ENCODE measurements around the gene MITF.

Gene MITF

DNA sequence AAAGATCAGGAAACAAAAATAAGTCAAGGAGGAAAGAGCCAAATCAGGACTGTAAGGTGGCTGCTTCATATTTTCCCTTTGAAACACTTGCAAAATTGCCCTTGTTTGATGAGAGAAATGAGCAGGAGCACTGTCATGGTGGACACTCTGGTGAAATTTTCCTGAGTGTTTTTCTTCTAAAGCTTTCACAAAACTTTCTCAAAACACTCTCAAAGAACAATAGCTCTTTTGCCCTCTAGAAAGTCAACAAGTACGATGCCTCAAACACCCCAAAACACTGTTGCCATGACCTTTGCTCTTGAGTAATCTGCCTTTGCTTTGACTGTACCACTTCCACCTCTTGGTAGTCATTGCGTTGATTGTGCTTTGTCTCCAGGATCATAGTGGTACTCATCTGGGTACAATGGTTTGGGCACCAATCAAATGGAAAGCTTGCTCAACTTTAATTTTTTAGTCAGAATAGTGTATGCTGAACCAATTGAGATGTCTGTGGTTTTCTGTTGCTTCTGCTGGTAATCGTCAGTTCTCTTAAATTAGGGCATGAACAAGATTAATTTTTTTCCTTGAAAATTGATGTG lies 13.2 kb upstream of the MITF start:
- no peak for DNase-seq (ENCODE audit: extremely low read depth in 1 of 2, low read depth in 1 of 2)

DNA sequence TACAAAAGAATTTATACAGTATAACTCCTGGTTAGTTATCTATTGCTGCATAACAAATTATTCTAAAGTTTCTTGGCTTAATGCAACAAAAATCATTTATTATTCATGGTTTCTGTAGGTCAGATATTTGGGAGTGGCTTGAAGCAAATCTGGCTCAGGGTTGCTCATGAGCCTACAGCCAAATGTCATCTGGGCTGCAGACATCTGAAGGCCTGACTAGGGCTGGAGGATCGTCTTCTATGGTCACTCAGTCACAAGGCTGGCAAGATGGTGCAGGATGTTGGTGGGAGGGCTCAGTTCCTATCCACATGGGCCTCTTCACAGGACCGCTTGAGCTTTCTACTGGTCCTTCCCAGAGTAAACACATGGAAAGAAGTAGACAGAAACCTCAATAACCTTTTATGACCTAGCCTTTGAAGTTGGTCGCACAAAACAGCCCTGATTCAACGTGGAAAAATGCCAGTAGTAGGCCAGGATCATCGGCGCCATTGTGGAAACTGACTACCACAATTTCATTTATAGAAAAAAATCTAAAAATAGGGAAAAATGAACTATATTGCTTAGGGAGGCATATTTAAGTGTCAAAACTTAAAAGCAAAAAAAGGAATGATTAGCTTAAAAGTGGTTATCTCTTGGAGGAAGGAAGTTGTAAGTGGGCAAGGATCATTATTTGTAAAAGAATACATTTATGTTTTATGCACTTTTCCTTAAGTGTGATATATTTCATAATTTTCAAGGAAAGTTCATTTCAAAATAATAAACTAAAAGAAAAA lies 9.9 kb upstream of the MITF start:
- no peak for DNase-seq (ENCODE audit: extremely low read depth in 1 of 2, low read depth in 1 of 2)

DNA sequence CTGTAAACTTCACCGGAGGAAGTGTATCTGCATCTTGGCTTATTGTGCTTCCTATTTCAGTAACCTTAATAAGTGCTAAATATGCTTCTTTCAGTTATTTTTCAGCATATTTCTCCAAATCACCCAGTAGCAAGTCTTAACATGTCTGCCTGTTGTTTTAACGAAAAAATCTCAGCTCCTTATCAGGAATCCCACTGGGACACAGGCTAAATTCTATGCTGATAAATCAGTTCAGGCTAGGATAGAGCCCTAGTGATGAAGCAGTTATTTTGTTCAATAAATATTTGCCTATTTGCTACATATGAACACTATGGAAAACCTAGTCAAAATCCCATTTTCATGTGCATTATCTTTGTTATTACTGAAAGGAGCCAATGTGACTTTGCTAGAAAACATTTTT lies 8.2 kb upstream of the MITF start:
- no peak for DNase-seq (ENCODE audit: extremely low read depth in 1 of 2, low read depth in 1 of 2)

DNA sequence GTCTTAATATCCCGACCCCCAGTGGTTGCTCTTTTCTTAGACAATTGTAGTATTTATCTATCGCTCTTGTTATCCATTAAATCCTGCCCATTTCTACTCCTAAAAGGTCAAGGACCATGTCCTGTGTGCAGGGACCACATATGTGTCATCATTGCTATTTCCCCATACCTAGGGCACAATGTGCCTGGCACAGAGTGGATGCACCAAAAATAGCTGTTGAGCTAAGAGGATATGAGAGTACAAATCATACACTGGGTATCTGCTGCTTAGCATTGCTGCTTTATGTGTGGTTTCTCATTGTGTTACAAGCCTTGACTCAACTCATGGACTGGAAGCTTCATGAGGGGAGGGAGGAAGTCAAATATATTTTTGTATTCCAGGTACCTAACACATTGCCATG lies 3.4 kb upstream of the MITF start:
- no peak for DNase-seq (ENCODE audit: extremely low read depth in 1 of 2, low read depth in 1 of 2)

DNA sequence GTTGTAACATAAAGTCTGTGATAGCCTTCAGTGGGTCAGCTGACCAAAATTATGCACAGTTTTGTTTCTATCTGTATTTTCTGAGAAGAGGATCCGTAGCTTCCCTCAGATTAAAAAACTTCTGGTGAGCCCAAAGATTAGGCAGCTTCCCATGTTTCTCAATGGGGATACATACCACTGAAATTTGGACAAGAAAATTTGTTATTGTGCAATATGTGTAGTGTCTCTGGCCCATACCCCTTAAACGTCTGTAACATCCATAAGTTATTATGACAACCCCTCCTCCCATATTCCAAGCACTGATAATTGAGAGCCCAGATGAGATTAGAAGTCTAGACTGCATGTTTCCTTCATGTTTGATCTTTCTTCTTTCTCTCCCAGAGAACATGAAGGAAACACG lies 1.9 kb upstream of the MITF start:
- DNase-seq (ENCODE audit: extremely low read depth in 1 of 2, low read depth in 1 of 2) = no peak

DNA sequence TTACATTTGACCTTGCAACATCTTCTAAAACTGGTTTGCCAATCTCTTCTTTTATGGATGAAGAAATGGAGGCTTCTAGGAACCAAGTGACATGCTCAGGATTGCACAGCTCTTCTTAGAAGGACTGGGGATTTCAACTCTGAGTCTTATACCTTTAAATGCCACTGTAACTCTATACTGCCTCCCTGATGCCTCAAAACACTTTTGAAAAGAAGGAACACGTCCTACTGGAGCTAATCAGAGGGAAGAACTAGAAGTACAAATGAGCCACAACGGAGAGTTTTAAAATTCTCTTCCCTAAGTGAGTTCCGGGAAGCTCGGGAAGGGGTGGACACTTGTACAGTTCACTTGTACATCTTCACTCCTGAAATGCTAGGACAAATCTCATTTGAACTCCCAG lies 949 bp upstream of the MITF start:
- no peak for DNase-seq (ENCODE audit: extremely low read depth in 1 of 2, low read depth in 1 of 2)

DNA sequence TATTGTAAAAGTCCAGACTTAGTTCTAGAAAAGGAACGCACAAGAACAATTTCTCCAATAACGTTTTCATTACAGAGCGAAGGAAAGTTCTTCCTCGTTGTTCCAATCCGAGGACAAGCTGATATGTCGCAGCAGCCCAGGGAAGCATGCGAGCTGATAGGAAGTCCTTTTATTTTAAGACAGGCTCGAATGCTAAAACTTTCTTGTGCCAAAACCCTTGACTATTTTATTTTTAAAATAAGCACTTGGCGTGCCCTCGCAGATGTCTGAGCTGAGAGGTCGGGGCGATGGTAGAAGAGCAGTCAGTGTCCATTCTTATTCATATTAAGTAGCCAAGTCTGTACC lies 433 bp upstream of the MITF start:
- no peak for DNase-seq (ENCODE audit: extremely low read depth in 1 of 2, low read depth in 1 of 2)

DNA sequence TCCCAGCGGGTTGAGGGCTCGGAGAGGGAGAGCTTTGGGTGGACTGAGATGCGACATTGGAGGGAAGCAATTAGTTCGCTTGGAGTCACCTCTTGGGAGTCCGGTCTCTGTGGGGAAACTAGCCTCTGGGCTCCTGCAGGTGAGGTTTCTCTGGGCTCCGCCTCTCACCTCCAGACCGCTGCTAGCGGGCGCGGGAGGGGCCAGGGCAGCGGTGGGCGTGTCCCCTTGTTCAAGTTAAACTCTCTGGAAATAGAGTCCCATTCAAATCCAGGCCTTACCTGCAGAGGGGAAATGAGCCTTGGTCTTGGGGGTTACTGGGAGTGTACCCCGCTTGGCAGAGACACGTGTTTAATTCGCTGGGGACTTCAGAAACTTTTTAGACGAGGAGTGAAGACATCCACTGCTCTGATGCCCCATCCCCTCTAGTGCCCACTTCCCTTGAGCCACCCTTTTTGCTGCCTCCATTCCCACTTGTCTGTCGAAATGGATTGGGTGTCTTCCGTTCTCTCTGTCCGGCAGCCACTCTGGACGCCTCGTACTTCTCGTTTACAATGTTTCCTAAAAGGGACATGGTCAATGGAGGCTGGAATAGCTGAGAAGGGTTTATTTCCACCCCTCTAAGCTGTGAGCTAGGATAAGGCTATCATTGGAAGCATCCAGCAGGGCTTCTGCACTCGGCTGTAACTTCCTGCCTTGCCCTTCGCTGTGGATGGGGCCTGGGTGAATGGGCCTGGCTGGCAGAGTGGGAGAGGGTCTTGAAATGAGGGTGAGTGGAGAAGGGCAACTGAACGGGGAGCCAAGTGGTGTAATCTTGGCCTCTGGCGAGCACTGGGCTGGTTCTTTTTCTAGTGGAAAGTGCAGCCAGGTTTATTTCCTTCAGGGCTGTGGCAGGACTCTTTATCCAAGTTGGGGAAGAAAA lies 1.1 kb downstream of the MITF start:
- no peak for DNase-seq (ENCODE audit: extremely low read depth in 1 of 2, low read depth in 1 of 2)

DNA sequence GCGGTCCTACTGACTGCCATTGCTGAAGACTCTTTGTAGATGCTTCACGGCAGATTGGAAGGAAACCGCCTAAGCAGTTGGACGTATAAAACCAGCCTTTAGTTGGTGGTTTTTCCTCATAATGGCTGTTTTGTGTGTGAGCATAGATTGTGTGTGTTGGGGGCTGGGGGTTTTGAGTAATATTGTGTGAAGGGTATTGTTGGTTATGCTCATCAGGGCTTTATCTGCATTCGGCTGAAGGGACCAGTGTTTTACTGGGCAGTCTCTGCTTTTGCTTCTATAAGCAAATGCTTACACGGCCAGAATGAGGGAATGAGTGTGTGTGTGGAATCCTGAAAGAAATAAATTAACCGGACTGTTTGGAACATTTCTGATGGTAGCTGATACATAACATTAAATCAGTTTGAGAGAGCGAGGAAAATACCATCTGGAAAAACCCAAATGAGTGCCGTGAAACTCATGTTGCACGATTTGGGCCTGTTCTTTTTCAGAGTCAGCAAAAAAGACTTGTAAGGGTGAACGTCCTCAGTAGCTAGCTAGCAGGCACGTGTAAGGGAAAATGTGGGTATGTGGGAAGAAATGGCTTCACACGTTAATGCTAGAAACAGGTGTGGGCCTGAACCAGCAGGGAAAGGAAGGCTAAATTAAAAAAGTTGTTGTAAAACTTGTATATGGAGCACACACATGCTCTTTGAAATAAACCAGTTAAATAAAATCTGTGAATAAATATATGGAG lies 1.9 kb downstream of the MITF start:
- no peak for DNase-seq (ENCODE audit: extremely low read depth in 1 of 2, low read depth in 1 of 2)

DNA sequence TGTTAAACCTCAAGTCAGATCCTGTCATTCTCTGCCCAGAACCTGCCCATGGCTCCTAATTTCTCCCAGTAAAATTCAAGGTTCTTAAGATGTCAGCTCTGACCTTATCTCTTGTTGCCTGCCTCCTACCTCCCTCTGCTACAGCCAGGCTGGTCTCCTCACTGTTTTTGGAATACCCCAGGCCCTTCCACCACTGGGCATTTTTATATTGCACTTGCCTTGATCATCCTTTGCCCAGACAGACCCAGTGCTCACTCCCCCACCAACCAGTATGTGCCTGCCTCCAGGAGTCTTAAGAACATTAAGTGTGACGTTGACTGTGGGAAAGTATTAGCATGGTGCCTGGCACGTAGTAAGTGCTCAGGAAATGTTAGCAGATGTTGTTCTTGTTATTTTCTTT lies 3.1 kb downstream of the MITF start:
- no peak for DNase-seq (ENCODE audit: extremely low read depth in 1 of 2, low read depth in 1 of 2)

DNA sequence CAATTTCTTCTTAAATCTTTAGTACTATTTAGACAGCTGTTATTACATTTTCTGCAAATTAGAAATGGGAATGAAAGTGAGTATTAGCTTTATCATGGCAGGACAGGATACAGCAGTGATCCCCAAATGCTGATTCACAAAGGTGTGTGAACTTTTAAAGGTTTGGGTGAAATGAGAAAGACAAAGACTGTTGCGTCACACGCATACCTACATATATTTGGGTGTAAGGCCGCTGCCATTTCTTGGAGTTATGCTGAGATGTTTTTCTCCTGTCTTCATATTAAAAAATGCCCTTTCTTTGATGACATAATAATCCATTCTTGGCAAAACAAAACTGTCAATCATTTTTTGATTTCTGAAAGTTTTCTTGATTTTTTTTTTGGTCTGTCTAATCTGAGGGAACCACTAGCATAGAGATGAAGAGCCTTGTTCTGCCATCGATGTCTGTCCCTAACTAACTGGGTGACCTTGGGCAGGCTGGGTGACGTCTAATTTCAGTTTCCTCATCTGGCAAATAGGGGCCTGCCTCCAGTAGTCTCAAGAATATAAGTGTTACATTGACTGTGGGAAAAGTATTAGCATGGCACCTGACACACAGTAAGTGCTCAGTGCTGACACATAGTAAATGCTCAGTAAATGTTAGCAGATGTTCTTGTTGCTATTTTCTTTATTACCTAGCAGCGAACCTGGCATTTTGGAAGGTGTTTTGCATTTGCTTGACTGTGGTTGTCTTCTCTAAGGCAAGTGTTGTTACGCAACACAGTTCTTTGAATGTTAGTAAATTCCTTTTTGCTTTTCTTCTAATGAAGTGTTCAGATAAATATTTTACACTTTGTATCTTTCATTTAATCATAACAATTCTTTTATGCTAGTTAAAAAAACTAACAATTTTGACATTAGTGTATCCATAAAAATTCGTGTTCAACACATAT lies 5.0 kb downstream of the MITF start:
- no peak for DNase-seq (ENCODE audit: extremely low read depth in 1 of 2, low read depth in 1 of 2)

DNA sequence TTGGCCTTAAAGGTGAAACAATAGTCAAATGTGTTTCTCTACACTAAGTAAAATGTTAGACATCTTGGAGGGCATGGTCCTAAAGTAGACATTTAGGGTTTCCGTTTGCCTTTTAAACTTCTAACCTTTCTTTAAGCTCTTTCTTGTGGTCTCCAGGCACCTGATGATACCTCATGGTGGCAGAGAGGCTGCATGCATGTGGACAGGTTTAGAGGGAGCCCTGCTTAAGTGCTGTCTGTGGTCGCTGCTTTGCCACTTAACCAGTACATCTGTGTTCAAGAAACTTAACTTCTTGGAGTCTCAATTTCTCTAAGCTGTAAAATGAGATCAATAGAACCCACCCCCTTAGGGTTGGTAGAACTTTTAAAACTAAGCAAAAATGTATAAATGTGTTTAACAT lies 6.2 kb downstream of the MITF start:
- DNase-seq (ENCODE audit: extremely low read depth in 1 of 2, low read depth in 1 of 2) = no peak

DNA sequence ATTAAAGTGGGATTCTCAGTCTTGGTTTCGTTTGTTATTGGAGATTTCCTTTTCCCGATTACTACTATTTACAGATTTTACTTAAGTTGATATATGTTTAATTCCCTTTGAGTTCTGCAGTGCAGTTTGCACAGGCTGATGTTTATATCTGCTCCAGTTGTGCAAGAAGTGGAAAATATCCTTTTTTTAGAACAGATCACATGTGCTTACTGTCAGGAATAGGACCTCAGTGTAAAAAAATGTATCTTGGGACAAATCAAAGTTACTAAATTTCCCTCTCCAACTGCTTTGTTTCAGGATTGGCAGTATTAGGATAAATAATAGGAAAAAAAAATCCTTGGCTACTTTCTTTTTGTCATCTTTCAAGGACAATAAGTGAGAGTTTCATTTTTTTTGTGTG lies 6.9 kb downstream of the MITF start:
- DNase-seq (ENCODE audit: extremely low read depth in 1 of 2, low read depth in 1 of 2) = no peak

DNA sequence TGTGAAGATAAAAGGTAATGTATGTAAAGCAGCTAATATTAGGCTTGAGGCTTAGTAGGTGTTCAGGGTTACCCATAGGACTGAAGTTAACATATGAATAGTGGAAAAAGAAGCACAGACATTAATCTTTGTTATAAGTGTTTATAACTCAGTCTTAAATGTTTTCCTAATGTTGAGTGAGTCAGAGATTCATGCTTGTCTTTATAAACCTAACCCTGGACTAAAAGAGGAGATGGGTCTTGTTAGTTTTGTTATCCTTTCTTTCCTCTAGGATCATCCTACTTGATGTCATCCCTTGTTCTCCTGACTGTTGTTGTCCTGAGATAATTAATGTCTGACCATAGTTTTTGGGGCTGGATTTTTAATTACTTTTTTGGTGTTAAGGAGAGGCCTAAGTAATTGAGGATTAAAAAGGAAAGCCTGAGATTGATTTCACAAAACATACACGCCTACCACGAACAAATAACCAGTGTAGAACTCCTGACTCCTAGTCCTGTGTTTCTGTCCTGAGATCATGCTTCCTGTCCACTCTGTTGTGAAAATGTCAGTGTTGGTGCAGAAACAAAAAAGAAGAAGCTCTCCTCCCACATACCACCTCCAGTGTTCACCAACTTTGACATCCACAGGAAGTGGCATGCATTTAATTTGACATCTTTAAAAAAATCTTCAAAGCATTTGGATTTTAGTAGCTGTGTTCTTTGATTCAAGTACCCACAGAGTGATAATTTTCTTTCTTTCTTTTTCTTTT lies 8.4 kb downstream of the MITF start:
- DNase-seq (ENCODE audit: extremely low read depth in 1 of 2, low read depth in 1 of 2) = no peak

DNA sequence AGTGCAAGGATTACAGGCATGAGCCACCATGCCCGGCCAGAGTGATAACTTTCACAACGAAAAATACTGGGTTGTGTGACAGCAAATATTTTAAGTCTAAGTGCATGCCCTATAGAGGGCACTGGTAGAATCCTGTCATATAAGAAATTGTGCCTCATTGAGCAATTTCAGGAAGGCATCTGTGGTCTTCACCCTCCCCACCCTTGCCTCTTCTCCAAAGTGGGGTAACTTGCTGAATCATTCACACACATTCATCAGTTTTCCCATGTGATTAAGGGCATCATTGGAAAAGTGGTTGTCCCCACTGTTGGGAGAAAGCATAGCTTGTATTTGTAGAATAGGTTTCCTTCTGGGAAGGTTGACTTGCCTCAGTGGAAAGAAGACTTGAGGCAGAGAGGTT lies 9.2 kb downstream of the MITF start:
- no peak for DNase-seq (ENCODE audit: extremely low read depth in 1 of 2, low read depth in 1 of 2)

DNA sequence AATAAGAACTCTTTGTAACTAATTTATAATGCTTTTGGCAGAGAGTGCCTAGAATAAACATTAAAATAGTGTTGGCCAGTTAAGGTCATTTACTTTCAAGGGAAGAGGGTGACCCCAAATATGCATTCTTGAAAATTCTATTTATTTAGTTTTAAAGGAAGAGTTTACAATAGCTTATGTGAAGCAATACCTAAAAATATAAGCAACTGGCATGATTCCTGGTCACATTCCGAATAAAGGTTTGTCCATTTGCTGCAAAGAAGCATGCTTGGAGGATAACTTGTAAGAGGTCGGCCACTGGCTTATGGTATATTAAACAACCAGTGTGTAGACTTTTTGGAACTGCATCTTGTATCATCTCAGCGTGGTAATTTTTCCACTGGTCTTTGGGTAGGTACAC lies 10.2 kb downstream of the MITF start:
- no peak for DNase-seq (ENCODE audit: extremely low read depth in 1 of 2, low read depth in 1 of 2)

DNA sequence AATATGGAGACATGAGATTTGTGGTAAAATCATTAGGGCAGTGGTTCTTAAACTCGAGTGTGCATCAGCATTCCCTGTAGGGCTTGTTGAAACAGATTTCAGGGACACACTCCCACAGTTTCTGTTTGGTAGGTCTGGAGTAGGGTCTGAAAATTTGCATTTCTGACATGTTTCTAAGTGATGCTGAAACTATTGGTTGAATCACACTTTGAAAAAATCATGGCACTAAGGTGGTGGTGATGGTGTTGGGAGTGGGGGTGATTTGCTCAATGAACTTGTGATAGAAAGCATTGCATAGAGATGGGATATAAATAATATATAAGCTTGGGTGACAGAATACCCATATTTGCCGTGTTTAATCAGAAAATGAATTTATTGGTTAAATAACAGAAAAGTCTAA lies 11.3 kb downstream of the MITF start:
- no peak for DNase-seq (ENCODE audit: extremely low read depth in 1 of 2, low read depth in 1 of 2)

DNA sequence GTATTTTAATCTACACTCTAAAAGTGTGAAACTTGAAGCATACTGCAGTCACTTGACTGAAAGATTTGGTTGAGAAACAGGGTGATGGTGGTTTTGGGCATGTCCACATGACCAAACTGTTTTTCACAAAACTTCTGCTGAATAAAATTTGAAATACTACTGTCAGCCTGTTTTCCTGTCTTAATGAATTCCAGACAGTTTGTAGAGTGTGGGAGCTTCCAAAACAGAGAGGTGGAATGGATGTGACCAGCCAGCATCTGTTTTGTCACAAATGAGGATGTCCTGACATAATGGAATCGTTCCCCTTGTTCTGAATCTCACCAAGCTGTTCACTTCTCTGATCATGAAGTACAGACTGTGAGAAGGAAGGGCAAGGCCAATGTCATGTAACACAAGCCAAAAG lies 11.8 kb downstream of the MITF start:
- no peak for DNase-seq (ENCODE audit: extremely low read depth in 1 of 2, low read depth in 1 of 2)

DNA sequence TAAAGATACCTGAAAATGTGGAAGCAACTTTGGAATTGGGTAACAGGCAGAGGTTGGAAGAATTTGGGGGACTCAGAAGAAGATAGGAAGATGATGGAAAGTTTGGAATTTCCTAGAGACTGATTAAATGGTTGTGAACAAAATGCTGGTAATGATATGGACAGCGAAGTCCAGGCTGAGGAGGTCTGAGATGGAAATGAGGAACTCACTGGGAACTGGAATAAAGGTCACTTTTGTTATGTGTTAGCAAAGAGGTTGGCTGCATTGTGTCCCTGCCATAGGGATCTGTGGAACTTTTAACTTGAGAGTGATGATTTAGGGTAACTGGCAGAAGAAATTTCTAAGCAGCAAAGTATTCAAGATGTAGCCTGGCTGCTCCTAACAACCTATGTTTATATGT lies 13.0 kb downstream of the MITF start:
- no peak for DNase-seq (ENCODE audit: extremely low read depth in 1 of 2, low read depth in 1 of 2)
